HL-60 (cell line): Measurements from ENCODE around the gene C1orf210.

ENCODE experiments used
- GABPA ChIP-seq: IDR thresholded peaks from 2 replicates; pipeline ENCODE4 v1.6.1; 2012; ENCODE audit warnings: low read depth
- POLR2AphosphoS5 ChIP-seq: IDR thresholded peaks from 2 replicates; pipeline ENCODE4 v1.6.1; 2012; ENCODE audit warnings: low read depth
- TF ChIP-seq, protein P1 (sequence below): IDR thresholded peaks from one replicate; pipeline ENCODE4 v1.5.1; 2011; ENCODE audit warnings: low read length, control low read depth, inconsistent platforms; ENCODE audit not compliant: insufficient read depth

DNA sequence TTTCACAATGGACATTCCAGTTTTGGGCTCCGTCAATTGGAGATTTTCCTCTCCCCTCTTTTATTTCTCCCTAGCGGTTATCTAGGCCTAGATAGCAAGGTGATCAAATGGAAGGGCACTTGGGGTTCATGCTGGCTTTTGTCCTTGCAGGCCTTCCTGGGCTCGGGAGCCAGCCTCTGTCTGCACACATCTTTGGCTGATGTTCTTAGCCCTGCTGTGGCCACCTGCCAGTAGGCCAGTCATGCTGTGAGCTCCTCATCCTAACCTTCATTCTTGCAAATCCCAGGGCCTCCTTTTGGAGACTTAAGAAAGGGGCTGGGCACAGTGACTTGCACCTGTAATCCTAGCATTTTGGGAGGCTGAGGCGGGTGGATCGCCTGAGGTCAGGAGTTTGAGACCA, 28.9 kb upstream of the C1orf210 start:
- no peak for TF ChIP-seq POLR2AphosphoS5
- TF ChIP-seq, protein P1, sequence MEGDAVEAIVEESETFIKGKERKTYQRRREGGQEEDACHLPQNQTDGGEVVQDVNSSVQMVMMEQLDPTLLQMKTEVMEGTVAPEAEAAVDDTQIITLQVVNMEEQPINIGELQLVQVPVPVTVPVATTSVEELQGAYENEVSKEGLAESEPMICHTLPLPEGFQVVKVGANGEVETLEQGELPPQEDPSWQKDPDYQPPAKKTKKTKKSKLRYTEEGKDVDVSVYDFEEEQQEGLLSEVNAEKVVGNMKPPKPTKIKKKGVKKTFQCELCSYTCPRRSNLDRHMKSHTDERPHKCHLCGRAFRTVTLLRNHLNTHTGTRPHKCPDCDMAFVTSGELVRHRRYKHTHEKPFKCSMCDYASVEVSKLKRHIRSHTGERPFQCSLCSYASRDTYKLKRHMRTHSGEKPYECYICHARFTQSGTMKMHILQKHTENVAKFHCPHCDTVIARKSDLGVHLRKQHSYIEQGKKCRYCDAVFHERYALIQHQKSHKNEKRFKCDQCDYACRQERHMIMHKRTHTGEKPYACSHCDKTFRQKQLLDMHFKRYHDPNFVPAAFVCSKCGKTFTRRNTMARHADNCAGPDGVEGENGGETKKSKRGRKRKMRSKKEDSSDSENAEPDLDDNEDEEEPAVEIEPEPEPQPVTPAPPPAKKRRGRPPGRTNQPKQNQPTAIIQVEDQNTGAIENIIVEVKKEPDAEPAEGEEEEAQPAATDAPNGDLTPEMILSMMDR: no peak
- TF ChIP-seq GABPA: no peak
